HEK293T (cell line): ENCODE data around the gene EXOC4.

Source experiments
- CTCF ChIA-PET: fragments of 350-600 bp; formaldehyde crosslinking; extraction: SDS; loops from one replicate; lab custom pipeline; 2021; ENCODE audit warnings: antibody characterized with exemption, inconsistent platforms; lab: Yijun Ruan, JAX
- POLR2A ChIA-PET: fragments of 350-600 bp; formaldehyde crosslinking; extraction: SDS; loops from one replicate; lab custom pipeline; 2020; ENCODE audit warnings: antibody characterized with exemption, inconsistent platforms; lab: Yijun Ruan, JAX
- DNase-seq: peaks from one replicate; pipeline ENCODE4 v3.0.0; 2012; ENCODE audit warnings: mixed read lengths; ENCODE audit errors: extremely low spot score
- ARNT ChIP-seq: fragments of 450-650 bp; IDR thresholded peaks from 2 replicates; pipeline ENCODE4 v1.6.1; 2017; ENCODE audit warnings: mild to moderate bottlenecking
- BHLHE40 ChIP-seq: fragments of 450-650 bp; IDR thresholded peaks from 2 replicates; pipeline ENCODE4 v1.6.1; 2016; ENCODE audit warnings: mild to moderate bottlenecking, moderate library complexity, borderline replicate concordance
- CTBP1 ChIP-seq: fragments of 450-650 bp; IDR thresholded peaks from 2 replicates; pipeline ENCODE4 v1.6.1; 2016; ENCODE audit warnings: borderline replicate concordance
- ELF4 ChIP-seq: fragments of 450-650 bp; IDR thresholded peaks from 2 replicates; pipeline ENCODE4 v1.6.1; 2017; ENCODE audit warnings: antibody characterized with exemption
- FOXA1 ChIP-seq: fragments of 450-650 bp; IDR thresholded peaks from 2 replicates; pipeline ENCODE4 v1.6.1; 2016; ENCODE audit warnings: mild to moderate bottlenecking
- FOXK2 ChIP-seq: fragments of 450-650 bp; IDR thresholded peaks from 2 replicates; pipeline ENCODE4 v1.6.1; 2016; ENCODE audit warnings: mild to moderate bottlenecking
- FOXM1 ChIP-seq: fragments of 450-650 bp; IDR thresholded peaks from 2 replicates; pipeline ENCODE4 v1.6.1; 2017; ENCODE audit warnings: mild to moderate bottlenecking, borderline replicate concordance
- HDGF ChIP-seq: fragments of 450-650 bp; IDR thresholded peaks from 2 replicates; pipeline ENCODE4 v1.6.1; 2017; ENCODE audit warnings: antibody characterized with exemption, borderline replicate concordance
- L3MBTL2 ChIP-seq: fragments of 450-650 bp; conservative IDR thresholded peaks from 2 replicates; pipeline ENCODE4 v1.6.1; 2016; ENCODE audit warnings: mild to moderate bottlenecking
- LEF1 ChIP-seq: fragments of 450-650 bp; IDR thresholded peaks from 2 replicates; pipeline ENCODE4 v1.6.1; 2017; ENCODE audit warnings: mild to moderate bottlenecking, borderline replicate concordance
- NFRKB ChIP-seq: fragments of 450-650 bp; IDR thresholded peaks from 2 replicates; pipeline ENCODE4 v1.6.1; 2016; ENCODE audit warnings: mild to moderate bottlenecking, moderate library complexity
- SP1 ChIP-seq: fragments of 450-650 bp; IDR thresholded peaks from 2 replicates; pipeline ENCODE4 v1.6.1; 2017
- SUZ12 ChIP-seq: fragments of 450-650 bp; IDR thresholded peaks from 2 replicates; pipeline ENCODE4 v1.6.1; 2016; ENCODE audit warnings: mild to moderate bottlenecking
- TARDBP ChIP-seq: fragments of 450-650 bp; IDR thresholded peaks from 2 replicates; pipeline ENCODE4 v1.6.1; 2016
- ZNF384 ChIP-seq: fragments of 450-650 bp; IDR thresholded peaks from 2 replicates; pipeline ENCODE4 v1.6.1; 2016
- TF ChIP-seq, protein P1 (sequence below): fragments of 450-650 bp; IDR thresholded peaks from 2 replicates; pipeline ENCODE4 v1.6.1; 2016

Gene EXOC4

DNA sequence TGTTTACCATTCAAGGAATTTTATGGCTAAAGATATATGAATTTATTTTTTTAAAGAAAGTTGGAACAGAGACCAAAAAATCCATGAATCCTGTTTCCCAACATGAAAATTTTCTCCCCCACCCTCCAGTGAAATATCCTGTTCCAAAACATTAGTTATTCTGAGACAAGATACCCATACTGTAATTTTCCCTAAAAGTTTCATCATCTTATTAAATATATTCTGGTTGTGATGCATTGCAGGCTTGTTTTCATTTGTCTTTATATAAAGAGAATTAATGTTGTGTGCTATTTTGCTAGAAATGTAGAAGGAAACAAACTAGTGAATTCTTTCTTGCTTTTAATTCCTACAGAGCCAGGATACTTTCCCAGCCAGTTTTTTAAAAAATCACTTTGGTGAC lies 106.6 kb downstream of the EXOC4 start:
- ChIA-PET POLR2A (no interaction called here), CTCF (no interaction called here)
- no peak for TF ChIP-seq LEF1
- no peak for DNase-seq

DNA sequence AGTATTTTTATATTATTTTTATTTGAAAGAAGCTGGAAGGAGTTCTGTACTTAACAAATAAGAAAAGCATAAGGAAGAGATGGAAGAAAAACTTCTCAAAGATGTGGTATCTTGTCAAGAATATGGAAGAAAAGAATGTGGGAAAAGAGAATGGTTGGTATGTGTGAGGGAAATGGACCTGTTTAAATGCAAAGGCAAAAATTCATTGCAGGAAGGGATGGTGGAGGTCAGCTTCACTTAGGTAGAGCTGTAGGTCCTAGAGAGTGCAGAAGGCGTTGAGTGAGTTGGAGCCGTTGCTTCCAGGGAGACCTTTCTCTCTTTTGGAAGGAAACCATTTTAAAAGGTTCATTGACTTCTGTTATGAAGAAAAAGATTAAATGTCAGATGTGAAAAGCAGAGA lies 107.3 kb downstream of the EXOC4 start:
- ChIA-PET CTCF (no interaction called here), POLR2A (no interaction called here)
- no peak for DNase-seq
- TF ChIP-seq NFRKB (no peak), SUZ12 (no peak), ZNF384 (no peak)
- TF ChIP-seq, protein P1, sequence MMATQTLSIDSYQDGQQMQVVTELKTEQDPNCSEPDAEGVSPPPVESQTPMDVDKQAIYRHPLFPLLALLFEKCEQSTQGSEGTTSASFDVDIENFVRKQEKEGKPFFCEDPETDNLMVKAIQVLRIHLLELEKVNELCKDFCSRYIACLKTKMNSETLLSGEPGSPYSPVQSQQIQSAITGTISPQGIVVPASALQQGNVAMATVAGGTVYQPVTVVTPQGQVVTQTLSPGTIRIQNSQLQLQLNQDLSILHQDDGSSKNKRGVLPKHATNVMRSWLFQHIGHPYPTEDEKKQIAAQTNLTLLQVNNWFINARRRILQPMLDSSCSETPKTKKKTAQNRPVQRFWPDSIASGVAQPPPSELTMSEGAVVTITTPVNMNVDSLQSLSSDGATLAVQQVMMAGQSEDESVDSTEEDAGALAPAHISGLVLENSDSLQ, result no peak

DNA sequence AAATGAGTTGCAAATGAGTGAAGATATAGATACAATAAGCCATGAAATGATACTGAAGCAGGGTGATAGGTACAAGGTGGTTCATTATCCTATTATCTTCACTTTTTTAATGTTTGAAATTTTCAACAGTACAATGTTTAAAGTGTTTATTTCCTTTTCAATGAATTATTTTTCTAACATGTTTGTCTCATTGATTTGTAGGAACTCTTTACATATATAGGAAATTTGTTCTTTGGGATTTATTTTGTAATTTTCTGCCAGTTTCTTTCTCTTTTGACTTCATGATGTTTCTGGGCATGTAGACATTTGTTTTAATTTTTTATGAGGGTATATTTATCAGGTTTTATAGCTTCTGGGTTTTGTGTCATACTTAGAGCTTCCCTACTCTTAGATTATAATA lies 108.9 kb downstream of the EXOC4 start:
- CTCF ChIA-PET, result no interaction called here
- DNase-seq, result no peak
- no peak for TF ChIP-seq L3MBTL2
- TF ChIP-seq FOXK2, result no peak
- no peak for TF ChIP-seq HDGF
- no peak for TF ChIP-seq ARNT
- no peak for TF ChIP-seq FOXA1
- TF ChIP-seq ELF4, result no peak
- no peak for TF ChIP-seq NFRKB
- no peak for TF ChIP-seq FOXM1
- TF ChIP-seq CTBP1, result no peak
- TF ChIP-seq, protein P1, result no peak
- no peak for TF ChIP-seq SUZ12
- TF ChIP-seq LEF1, result no peak
- TF ChIP-seq TARDBP, result no peak
- no peak for TF ChIP-seq SP1
- TF ChIP-seq BHLHE40, result no peak
- POLR2A ChIA-PET, result no interaction called here

DNA sequence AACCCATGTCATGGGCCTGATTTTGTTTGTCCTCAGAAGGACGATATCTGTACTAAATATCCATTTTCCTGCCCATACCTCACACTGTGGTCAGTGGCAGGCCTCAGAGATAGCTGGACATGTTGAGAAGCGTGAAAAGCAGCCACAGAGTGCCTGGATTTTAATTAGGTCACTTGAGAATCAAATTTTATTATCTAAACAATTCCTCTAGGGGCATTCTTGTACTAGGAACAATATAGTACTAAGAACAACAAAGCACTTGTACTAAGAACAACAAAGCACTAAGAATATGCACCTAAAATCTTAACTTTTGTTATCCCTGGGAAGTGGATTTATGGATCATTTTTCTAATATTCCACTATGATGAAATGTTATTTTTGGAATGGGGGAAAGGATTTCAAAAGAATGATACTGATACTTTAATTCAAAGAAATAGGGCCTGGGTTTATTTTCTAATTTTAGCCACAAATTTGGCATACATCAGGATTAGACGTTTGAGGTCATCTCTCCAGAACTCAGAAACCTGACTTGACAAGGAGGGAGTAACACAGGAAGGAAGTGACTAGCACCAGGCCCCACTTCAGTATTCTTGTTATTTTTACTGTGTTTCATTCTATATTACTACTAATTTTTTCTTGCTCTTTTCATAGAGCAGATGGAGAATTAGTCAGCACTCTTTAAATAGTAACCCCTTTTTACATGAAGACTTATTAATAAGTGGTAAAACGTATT lies 112.2 kb downstream of the EXOC4 start:
- no peak for TF ChIP-seq ELF4
- no peak for TF ChIP-seq ZNF384
- no peak for TF ChIP-seq SUZ12
- no peak for TF ChIP-seq CTBP1
- no peak for TF ChIP-seq HDGF
- no peak for TF ChIP-seq FOXK2
- no peak for TF ChIP-seq ARNT
- DNase-seq, result no peak
- ChIA-PET POLR2A (no interaction called here), CTCF (no interaction called here)

DNA sequence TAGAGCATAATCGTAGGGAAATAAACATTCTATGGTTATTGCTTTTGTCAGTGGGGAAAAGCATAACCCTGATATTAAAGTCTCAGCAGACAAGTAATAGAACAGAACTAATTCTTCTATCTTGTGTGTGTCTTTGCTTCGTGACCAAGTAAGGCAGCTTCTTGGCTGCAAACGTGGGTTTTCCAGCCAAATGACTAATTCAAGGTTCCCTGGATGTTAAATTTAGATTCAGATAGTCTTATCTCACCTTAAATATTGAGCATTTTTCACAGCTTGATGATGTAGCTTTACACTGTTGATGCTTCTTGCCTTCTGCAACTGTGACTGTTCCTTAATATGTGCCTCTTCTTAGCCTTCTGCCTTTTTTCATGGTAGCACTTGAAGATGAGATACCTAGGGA lies 113.0 kb downstream of the EXOC4 start:
- TF ChIP-seq FOXK2 (no peak), HDGF (no peak), ARNT (no peak), FOXM1 (no peak), TARDBP (no peak), ELF4 (no peak)
- TF ChIP-seq, protein P1, result no peak
- POLR2A ChIA-PET, result no interaction called here
- no peak for DNase-seq
- CTCF ChIA-PET, result no interaction called here

DNA sequence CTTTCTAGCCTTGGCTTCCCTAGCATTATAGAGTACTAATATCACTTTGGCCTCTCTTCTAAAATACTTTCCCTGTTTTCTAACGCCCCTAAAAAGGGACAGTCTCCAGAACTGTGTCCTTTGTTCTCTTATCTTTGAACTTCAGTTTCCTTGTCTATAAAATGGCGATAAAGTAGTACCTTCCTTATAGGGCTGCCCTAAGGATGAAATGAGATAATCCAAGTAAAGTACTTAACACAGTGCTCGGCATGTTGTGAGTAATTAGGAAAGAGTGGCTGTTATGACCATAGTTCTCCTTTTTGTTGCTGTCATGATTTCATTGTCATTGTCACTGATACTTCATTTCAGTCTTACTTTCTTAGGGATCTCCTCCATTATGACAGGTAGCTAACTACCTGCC lies 114.7 kb downstream of the EXOC4 start:
- POLR2A ChIA-PET, result no interaction called here
- CTCF ChIA-PET, result no interaction called here
- TF ChIP-seq BHLHE40 (no peak), SUZ12 (no peak), SP1 (no peak), NFRKB (no peak), ELF4 (no peak), FOXA1 (no peak), ARNT (no peak), FOXK2 (no peak), TARDBP (no peak), FOXM1 (no peak), ZNF384 (no peak), LEF1 (no peak)
- no peak for DNase-seq

DNA sequence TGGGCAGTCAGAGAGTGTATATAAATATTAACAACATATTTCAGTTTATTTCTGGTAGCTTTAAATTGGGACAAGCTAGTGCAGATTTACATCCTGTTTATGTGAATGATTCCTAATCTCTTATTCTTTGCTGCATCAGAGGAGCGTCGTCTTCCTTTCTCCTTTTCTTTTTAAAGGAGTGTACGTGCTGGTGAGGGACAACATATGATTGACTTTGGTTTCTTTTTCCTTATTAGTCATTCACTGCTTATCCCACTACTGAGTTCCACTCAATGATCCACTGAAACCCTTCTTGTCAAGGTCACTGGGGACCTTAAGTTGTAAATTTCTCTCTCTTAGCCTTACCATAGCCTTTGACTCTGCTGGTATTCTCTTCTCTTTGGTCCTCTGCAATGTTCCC lies 116.3 kb downstream of the EXOC4 start:
- TF ChIP-seq BHLHE40 (no peak), CTBP1 (no peak), ARNT (no peak), NFRKB (no peak), FOXA1 (no peak), FOXM1 (no peak), SP1 (no peak), LEF1 (no peak), FOXK2 (no peak), SUZ12 (no peak), ZNF384 (no peak), HDGF (no peak), L3MBTL2 (no peak), ELF4 (no peak), TARDBP (no peak)
- TF ChIP-seq, protein P1, result no peak
- no peak for DNase-seq
- ChIA-PET POLR2A (no interaction called here), CTCF (interaction anchor here (0.6 kb wide), 1 partner anchor 1793 kb away, joined by 8 read pairs; no protein-coding TSS in a partner anchor)
